SK-N-SH (cell line): ENCODE results near the gene USH1G. TPM values are rescaled to one million over a fixed set of nuclear protein-coding genes. Genes with fewer than 3 reads are reported as not detected.

Experiments
- CTCF ChIA-PET: fragments of 300-600, 350-600 bp; formaldehyde crosslinking; extraction: SDS; loops from one replicate; lab custom pipeline; 2021; lab: Yijun Ruan, JAX
- POLR2A ChIA-PET: fragments of 350-600 bp; sonication (Branson Sonifier 250); formaldehyde crosslinking; extraction: SDS; loops from one replicate; lab custom pipeline; 2020; ENCODE audit warnings: antibody characterized with exemption, inconsistent platforms; lab: Yijun Ruan, JAX
- DNase-seq: peaks from one replicate; pipeline ENCODE4 v3.0.0; 2012
- H2AFZ ChIP-seq: fragments of 200-600 bp; sonication (generic); 2 replicates; pipeline ENCODE4 v1.8.1; 2016; ENCODE audit warnings: antibody characterized with exemption, mild to moderate bottlenecking, low read depth
- H3F3A ChIP-seq: fragments of 200-600 bp; sonication (generic); replicated peaks from 2 replicates; pipeline ENCODE3; 2016; ENCODE audit warnings: antibody characterized with exemption, mild to moderate bottlenecking; ENCODE audit not compliant: insufficient read depth
- H3K27ac ChIP-seq, 2 experiments: fragments of 200-500 bp in 1 of 2; fragments of 200-600 bp in 1 of 2; sonication (Bioruptor generic) in 1 of 2; sonication (generic), shearing (Covaris generic) in 1 of 2; 2 replicates each; pipeline versions ENCODE4 v1.5.1 to v1.6.1; 2014 to 2016; ENCODE audit warnings: low read depth in 2 of 2, inconsistent platforms in 1 of 2, low read length in 1 of 2, mild to moderate bottlenecking in 1 of 2, mixed read lengths in 1 of 2
- H3K27me3 ChIP-seq: fragments of 200-600 bp; sonication (generic), shearing (Covaris generic); 2 replicates; pipeline ENCODE4 v1.6.1; 2016; ENCODE audit warnings: mixed run types; ENCODE audit not compliant: insufficient read depth
- H3K36me3 ChIP-seq, 2 experiments: fragments of 200-500 bp in 1 of 2; fragments of 200-600 bp in 1 of 2; sonication (Bioruptor generic) in 1 of 2; sonication (generic) in 1 of 2; replicated peaks in 1 of 2; 2 replicates each; pipeline versions ENCODE3 to v1.5.1; 2014 to 2016; ENCODE audit warnings: low read length in 1 of 2, mild to moderate bottlenecking in 1 of 2; ENCODE audit not compliant: insufficient read depth in 2 of 2, control insufficient read depth in 1 of 2
- H3K4me1 ChIP-seq, 2 experiments: fragments of 200-500 bp in 1 of 2; fragments of 200-600 bp in 1 of 2; sonication (Bioruptor generic) in 1 of 2; sonication (generic), shearing (Covaris generic) in 1 of 2; 2 replicates each; pipeline versions ENCODE4 v1.5.1 to v1.6.1; 2014 to 2016; ENCODE audit warnings: low read depth in 1 of 2, low read length in 1 of 2, mixed run types in 1 of 2; ENCODE audit not compliant: insufficient read depth in 2 of 2, control insufficient read depth in 1 of 2
- H3K4me2 ChIP-seq: fragments of 200-600 bp; sonication (generic), shearing (Covaris generic); 2 replicates; pipeline ENCODE4 v1.6.1; 2017; ENCODE audit warnings: mixed run types
- H3K4me3 ChIP-seq, 2 experiments: fragments of 200-500 bp in 1 of 2; fragments of 200-600 bp in 1 of 2; sonication (Bioruptor generic) in 1 of 2; sonication (generic), shearing (Covaris generic) in 1 of 2; 2 replicates each; pipeline versions ENCODE4 v1.5.1 to v1.8.1; 2014 to 2016; ENCODE audit warnings: low read depth in 2 of 2, inconsistent platforms in 1 of 2, low read length in 1 of 2, mild to moderate bottlenecking in 1 of 2, mixed read lengths in 1 of 2, moderate library complexity in 1 of 2
- H3K79me2 ChIP-seq: fragments of 200-600 bp; sonication (generic); 2 replicates; pipeline ENCODE4 v1.8.1; 2017; ENCODE audit warnings: mild to moderate bottlenecking; ENCODE audit not compliant: insufficient read depth
- H3K9ac ChIP-seq: fragments of 200-600 bp; sonication (generic); 2 replicates; pipeline ENCODE4 v1.6.1; 2017; ENCODE audit warnings: mixed run types
- H3K9me2 ChIP-seq: fragments of 200-600 bp; sonication (generic); 2 replicates; pipeline ENCODE4 v1.6.1; 2017; ENCODE audit warnings: mixed run types
- H3K9me3 ChIP-seq: fragments of 200-600 bp; sonication (generic); 2 replicates; pipeline ENCODE4 v1.6.1; 2017; ENCODE audit warnings: mixed run types, mild to moderate bottlenecking, moderate library complexity
- H4K20me1 ChIP-seq: fragments of 200-600 bp; sonication (generic); 2 replicates; pipeline ENCODE4 v1.6.1; 2017; ENCODE audit warnings: mild to moderate bottlenecking, mixed run types; ENCODE audit not compliant: insufficient read depth
- CHD2 ChIP-seq: fragments of 150-350 bp; IDR thresholded peaks from 2 replicates; pipeline ENCODE4 v1.6.1; 2018; ENCODE audit warnings: low read length; ENCODE audit not compliant: partially characterized antibody
- CTCF ChIP-seq: fragments of 200-600 bp; sonication (generic); IDR thresholded peaks from 2 replicates; pipeline ENCODE4 v1.6.1; 2017; ENCODE audit warnings: antibody characterized with exemption, mild to moderate bottlenecking, moderate library complexity
- EP300 ChIP-seq, 2 experiments: IDR thresholded peaks; 2 replicates each; pipeline versions ENCODE4 v1.4.0 to v1.6.1; 2012; ENCODE audit warnings: borderline replicate concordance in 1 of 2, low read depth in 1 of 2, low read length in 1 of 2
- FOXJ3 ChIP-seq: sonication (generic); formaldehyde crosslinking; IDR thresholded peaks from 2 replicates; pipeline ENCODE4 v1.5.1; 2020; ENCODE audit warnings: mild to moderate bottlenecking, missing genetic modification reagents
- GATA2 ChIP-seq: sonication (generic); formaldehyde crosslinking; IDR thresholded peaks from 2 replicates; pipeline ENCODE4 v1.5.0; 2020; ENCODE audit warnings: mild to moderate bottlenecking, missing genetic modification reagents
- MXI1 ChIP-seq: IDR thresholded peaks from 2 replicates; pipeline ENCODE4 v1.6.1; 2012; ENCODE audit warnings: mild to moderate bottlenecking, low read depth, low read length, improper control_type of control experiment
- NFIC ChIP-seq: IDR thresholded peaks from 2 replicates; pipeline ENCODE4 v1.4.0; 2012; ENCODE audit warnings: borderline replicate concordance
- RAD21 ChIP-seq: IDR thresholded peaks from 2 replicates; pipeline ENCODE4 v1.6.1; 2012; ENCODE audit warnings: mild to moderate bottlenecking, low read length
- RCOR1 ChIP-seq: fragments of 150-350 bp; IDR thresholded peaks from 2 replicates; pipeline ENCODE4 v1.6.1; 2017; ENCODE audit warnings: antibody characterized with exemption, low read length
- RXRA ChIP-seq: IDR thresholded peaks from 2 replicates; pipeline ENCODE4 v1.4.0; 2012; ENCODE audit warnings: low read depth, mild to moderate bottlenecking, borderline replicate concordance
- TCF12 ChIP-seq: IDR thresholded peaks from 2 replicates; pipeline ENCODE4 v1.4.0; 2012
- TEAD4 ChIP-seq: IDR thresholded peaks from 2 replicates; pipeline ENCODE4 v1.4.0; 2012; ENCODE audit warnings: mild to moderate bottlenecking, borderline replicate concordance; ENCODE audit not compliant: insufficient read depth
- WGBS: methylation state at CpG from one replicate; pipeline ENCODE4 v1.1.6; 2017; ENCODE audit warnings: low lambda C conversion rate; 5-methylcytosine and 5-hydroxymethylcytosine counted together
- polyA plus RNA-seq, 3 experiments: library from polyadenylated mRNA; depleted of rRNA; stranded (reverse); fragments of >200 nt; gene quantifications; 2 replicates each; pipeline ENCODE4 v1.2.3, GENCODE V29; 2012
- TF ChIP-seq, protein P1 (sequence below): fragments of 150-350 bp; IDR thresholded peaks from 2 replicates; pipeline ENCODE4 v1.6.1; 2016; ENCODE audit warnings: mild to moderate bottlenecking, low read depth, low read length
- TF ChIP-seq, protein P2 (sequence below): IDR thresholded peaks from 2 replicates; pipeline ENCODE4; 2012

USH1G gene
- polyA plus RNA-seq, 1 of the 3 experiments (the other 2 are of a cell fraction): not detected

- peak; percentile 87 for DNase-seq
Measured at GRCh38 chr17:74954665-74955421, 31.8 kb upstream of the USH1G start.

GRCh38 chr17:74954115-74954514 lies 31.1 kb upstream of the USH1G start:
- CTCF ChIA-PET: interaction anchor here (0.9 to 11.0 kb wide), 7 partner anchors 8 to 163 kb away, joined by 3 to 286 read pairs (median 7); partner anchors contain the start of genes HID1, OTOP2 and USH1G
- Histone ChIP-seq H3K4me2 (no peak overlapping the region), H3K4me3 (no peak overlapping the region), H3K79me2 (no peaks in the 10 kb centered on the region), H2AFZ (no peak overlapping the region), H3K9me2 (no peaks in the 10 kb centered on the region), H3K27ac (no peak overlapping the region), H4K20me1 (no peaks in the 10 kb centered on the region), H3K9me3 (no peaks in the 10 kb centered on the region), H3F3A (no peaks in the 10 kb centered on the region), H3K4me1 (no peaks in the 10 kb centered on the region; a peak in 1 of 4 replicates), H3K36me3 (no peaks in the 10 kb centered on the region), H3K27me3 (peaks cover 25% of the 10 kb centered on the region; the same call in 1 of the 2 replicates), H3K9ac (no peak overlapping the region)
- DNase-seq: no peak
- POLR2A ChIA-PET: no interaction called here
- TF ChIP-seq GATA2 (CRISPR knock-in tag) (no peak), NFIC (no peak)
- 89% methylated on average over 15 of the region's 15 CpGs for WGBS

More at GRCh38 chr17:74954665-74955421, 31.8 kb upstream of the USH1G start:
- TF ChIP-seq EP300 (IDR thresholded peaks at IDR 0.05; ENCODE audit: borderline replicate concordance in 1 of 2, low read depth in 1 of 2, low read length in 1 of 2) (0 out of 4 replicates have a peak, but pooled peaks of 1 of the 2 experiments have one; percentile 18), CHD2 (no peak), TEAD4 (no peak)
- ChIA-PET POLR2A (no interaction called here), CTCF (interaction anchor here (0.9 to 11.0 kb wide), 6 partner anchors 18 to 163 kb away, joined by 3 to 286 read pairs (median 16); partner anchors contain the start of genes HID1, OTOP2 and USH1G)
- H3K36me3 ChIP-seq: no peaks in the 10 kb centered on the region
- H3K9me2 ChIP-seq: no peaks in the 10 kb centered on the region
- H3K9me3 ChIP-seq: no peaks in the 10 kb centered on the region
- no peak overlapping the region for H3K4me2 ChIP-seq
- no peaks in the 10 kb centered on the region for H3K79me2 ChIP-seq
- H3K27ac ChIP-seq: no peak overlapping the region
- peaks cover 17% of the 10 kb centered on the region; the same call in 1 of the 2 replicates for H3K27me3 ChIP-seq
- no peak overlapping the region for H3K9ac ChIP-seq
- no peak overlapping the region for H2AFZ ChIP-seq
- no peaks in the 10 kb centered on the region for H3F3A ChIP-seq
- WGBS: 39% methylated on average over 13 of the region's 13 CpGs
- no peaks in the 10 kb centered on the region for H4K20me1 ChIP-seq
- H3K4me3 ChIP-seq: no peak overlapping the region
- no peaks in the 10 kb centered on the region; a peak in 1 of 4 replicates for H3K4me1 ChIP-seq

- ChIA-PET CTCF (interaction anchor here (1.0 to 10.7 kb wide), 4 partner anchors 8 to 88 kb away, joined by 3 to 104 read pairs (median 6); partner anchors contain the start of genes OTOP2 and USH1G), POLR2A (no interaction called here)
- Histone ChIP-seq H3K27me3 (peaks cover 30% of the 10 kb centered on the region), H3K9me3 (no peaks in the 10 kb centered on the region), H3F3A (no peaks in the 10 kb centered on the region), H3K9ac (no peak overlapping the region), H3K79me2 (no peaks in the 10 kb centered on the region), H3K4me2 (no peak overlapping the region), H3K36me3 (no peaks in the 10 kb centered on the region), H4K20me1 (no peaks in the 10 kb centered on the region), H3K4me3 (no peak overlapping the region), H3K27ac (no peak overlapping the region), H3K9me2 (no peaks in the 10 kb centered on the region), H3K4me1 (no peaks in the 10 kb centered on the region; a peak in 1 of 4 replicates), H2AFZ (no peak overlapping the region)
- 82% methylated on average over 10 of the region's 11 CpGs for WGBS
- no peak for DNase-seq
- TF ChIP-seq MXI1 (no peak), FOXJ3 (CRISPR knock-in tag) (no peak), RXRA (no peak), RAD21 (no peak), GATA2 (CRISPR knock-in tag) (no peak), TCF12 (no peak), CTCF (no peak), RCOR1 (no peak)
- TF ChIP-seq, protein P1, sequence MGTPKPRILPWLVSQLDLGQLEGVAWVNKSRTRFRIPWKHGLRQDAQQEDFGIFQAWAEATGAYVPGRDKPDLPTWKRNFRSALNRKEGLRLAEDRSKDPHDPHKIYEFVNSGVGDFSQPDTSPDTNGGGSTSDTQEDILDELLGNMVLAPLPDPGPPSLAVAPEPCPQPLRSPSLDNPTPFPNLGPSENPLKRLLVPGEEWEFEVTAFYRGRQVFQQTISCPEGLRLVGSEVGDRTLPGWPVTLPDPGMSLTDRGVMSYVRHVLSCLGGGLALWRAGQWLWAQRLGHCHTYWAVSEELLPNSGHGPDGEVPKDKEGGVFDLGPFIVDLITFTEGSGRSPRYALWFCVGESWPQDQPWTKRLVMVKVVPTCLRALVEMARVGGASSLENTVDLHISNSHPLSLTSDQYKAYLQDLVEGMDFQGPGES: no peak
- TF ChIP-seq, protein P2, sequence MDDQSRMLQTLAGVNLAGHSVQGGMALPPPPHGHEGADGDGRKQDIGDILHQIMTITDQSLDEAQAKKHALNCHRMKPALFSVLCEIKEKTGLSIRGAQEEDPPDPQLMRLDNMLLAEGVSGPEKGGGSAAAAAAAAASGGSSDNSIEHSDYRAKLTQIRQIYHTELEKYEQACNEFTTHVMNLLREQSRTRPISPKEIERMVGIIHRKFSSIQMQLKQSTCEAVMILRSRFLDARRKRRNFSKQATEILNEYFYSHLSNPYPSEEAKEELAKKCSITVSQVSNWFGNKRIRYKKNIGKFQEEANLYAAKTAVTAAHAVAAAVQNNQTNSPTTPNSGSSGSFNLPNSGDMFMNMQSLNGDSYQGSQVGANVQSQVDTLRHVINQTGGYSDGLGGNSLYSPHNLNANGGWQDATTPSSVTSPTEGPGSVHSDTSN: no peak
Measured at GRCh38 chr17:74953134-74953687, 30.2 kb upstream of the USH1G start.
